ENCODE results near the gene SCUBE2. TPM values are rescaled to one million over a fixed set of nuclear protein-coding genes. Genes with fewer than 3 reads are reported as not detected.
A peak's percentile ranks its signal among the peaks of the same experiment; 100 is the strongest.

Gene SCUBE2
- total and polyA plus RNA-seq, 8 donors, result 1.7 to 37.1 (median 21.8) TPM

DNA sequence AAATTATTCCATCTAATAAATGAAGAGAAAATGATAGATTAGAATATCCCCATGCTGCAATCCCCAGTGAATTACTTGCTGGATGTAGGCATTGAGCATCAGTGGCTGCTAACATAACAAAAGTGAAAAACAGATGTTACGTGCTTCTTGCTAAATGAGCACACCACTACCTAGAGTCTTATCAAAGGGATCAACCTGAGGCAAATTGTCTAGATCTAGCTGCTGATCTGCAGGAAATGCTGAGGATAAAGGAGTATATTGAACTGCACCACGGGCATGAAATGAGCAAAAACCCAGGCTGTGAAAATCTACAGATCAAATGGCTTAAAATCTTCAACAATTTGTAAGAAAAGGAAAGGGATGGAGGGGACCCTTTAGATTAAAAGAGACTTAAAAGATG, 45.3 kb upstream of the SCUBE2 start:
- DNase-seq, result no peak
- no peak overlapping the region for H3K4me3 ChIP-seq
- H3K36me3 ChIP-seq, result peaks cover 7 to 35% (median 30%) of the 10 kb centered on the region in 4 donors
- H3K4me1 ChIP-seq, result peaks cover 27 to 44% (median 37%) of the 10 kb centered on the region in 4 donors
- intact Hi-C loops (cut with DNase I; ENCODE audit: low total_unique reads), result loop anchor here (5.0 kb wide), 1 partner anchor 119 kb away; no protein-coding TSS in a partner anchor
- no peaks in the 10 kb centered on the region for H3K27me3 ChIP-seq
- WGBS, 5 donors, result 78 to 94% (median 84%) methylated on average over 2 of the region's 2 CpGs
- peak overlapping the region in 2 of 5 donors; percentile 78 to 80 for H3K27ac ChIP-seq
- no peaks in the 10 kb centered on the region for H3K9me3 ChIP-seq
- TF ChIP-seq POLR2AphosphoS5 (IDR thresholded peaks at IDR 0.05) (no peak), EP300 (IDR thresholded peaks at IDR 0.05) (no peak), POLR2A (IDR thresholded peaks at IDR 0.05) (no peak)
- TF ChIP-seq, protein P1, sequence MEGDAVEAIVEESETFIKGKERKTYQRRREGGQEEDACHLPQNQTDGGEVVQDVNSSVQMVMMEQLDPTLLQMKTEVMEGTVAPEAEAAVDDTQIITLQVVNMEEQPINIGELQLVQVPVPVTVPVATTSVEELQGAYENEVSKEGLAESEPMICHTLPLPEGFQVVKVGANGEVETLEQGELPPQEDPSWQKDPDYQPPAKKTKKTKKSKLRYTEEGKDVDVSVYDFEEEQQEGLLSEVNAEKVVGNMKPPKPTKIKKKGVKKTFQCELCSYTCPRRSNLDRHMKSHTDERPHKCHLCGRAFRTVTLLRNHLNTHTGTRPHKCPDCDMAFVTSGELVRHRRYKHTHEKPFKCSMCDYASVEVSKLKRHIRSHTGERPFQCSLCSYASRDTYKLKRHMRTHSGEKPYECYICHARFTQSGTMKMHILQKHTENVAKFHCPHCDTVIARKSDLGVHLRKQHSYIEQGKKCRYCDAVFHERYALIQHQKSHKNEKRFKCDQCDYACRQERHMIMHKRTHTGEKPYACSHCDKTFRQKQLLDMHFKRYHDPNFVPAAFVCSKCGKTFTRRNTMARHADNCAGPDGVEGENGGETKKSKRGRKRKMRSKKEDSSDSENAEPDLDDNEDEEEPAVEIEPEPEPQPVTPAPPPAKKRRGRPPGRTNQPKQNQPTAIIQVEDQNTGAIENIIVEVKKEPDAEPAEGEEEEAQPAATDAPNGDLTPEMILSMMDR (IDR thresholded peaks at IDR 0.05), result no peak

DNA sequence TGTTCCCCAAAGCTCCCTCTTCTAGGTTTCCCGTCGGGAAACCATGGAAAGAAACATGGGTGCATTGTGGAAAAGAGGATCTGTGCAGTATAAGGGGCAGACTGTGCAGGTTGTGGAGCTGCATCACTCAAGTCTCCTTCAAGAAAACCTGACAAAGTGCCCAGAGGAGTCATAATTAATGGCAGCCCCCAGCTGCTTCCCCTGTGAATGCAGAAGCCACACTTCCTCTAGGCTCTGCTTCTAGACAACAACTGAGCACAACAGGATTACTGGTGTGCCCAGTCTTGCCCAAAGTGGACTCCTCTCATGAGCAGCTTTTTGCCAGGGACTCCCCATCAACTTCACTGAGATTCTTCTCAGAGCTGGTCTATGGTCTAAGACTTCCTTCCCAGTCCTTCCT, 42.6 kb upstream of the SCUBE2 start:
- Histone ChIP-seq H3K36me3 (peaks cover 0 to 12% (median 6%) of the 10 kb centered on the region in 4 donors), H3K27ac (no peak overlapping the region), H3K4me3 (no peak overlapping the region), H3K9me3 (no peaks in the 10 kb centered on the region), H3K4me1 (peaks cover 17 to 25% (median 20%) of the 10 kb centered on the region in 4 donors), H3K27me3 (no peaks in the 10 kb centered on the region)
- WGBS, 5 donors, result 93 to 100% (median 96%) methylated on average over 2 of the region's 2 CpGs
- no peak for DNase-seq
- intact Hi-C loops (cut with DNase I; ENCODE audit: low total_unique reads), result no loop called here
- TF ChIP-seq POLR2A (IDR thresholded peaks at IDR 0.05) (no peak), POLR2AphosphoS5 (IDR thresholded peaks at IDR 0.05) (no peak), EP300 (IDR thresholded peaks at IDR 0.05) (no peak)
- TF ChIP-seq, protein P1 (IDR thresholded peaks at IDR 0.05), result no peak

DNA sequence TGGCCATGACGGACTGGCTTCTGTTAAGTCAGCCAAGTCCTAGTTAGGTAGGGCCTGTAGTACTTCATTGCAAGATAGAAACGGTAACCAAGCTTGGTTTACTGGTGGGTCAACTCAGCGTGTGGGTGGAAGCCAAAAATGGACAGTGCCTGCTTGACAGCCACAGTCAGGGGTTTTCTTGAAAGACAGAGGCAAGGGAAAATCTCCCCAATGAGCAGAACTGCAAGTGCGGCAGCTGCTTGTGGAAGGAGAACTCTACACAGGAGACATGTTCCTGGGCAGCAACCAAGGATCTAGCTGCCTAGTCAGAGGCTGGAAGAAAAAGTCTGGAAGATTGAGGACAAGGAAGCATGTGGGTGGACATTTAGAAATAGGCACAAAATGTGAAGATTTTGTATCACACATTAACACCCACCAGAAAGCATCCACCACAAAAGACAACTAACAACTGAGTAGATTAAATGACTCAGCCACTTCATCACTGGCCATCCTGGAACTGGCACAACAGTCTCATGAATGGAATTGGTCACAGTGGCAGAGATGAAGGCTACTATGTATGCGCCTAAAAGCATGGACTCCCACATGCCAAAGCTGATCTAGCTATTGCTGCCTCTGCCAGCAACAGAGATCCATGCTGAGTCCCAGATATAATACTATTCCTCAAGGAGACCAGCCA, 40.9 kb upstream of the SCUBE2 start:
- Histone ChIP-seq H3K27ac (no peak overlapping the region), H3K4me1 (peaks cover under 1 to 9% (median 5%) of the 10 kb centered on the region in 4 donors), H3K9me3 (no peaks in the 10 kb centered on the region), H3K36me3 (peaks cover 0 to 7% (median 5%) of the 10 kb centered on the region in 4 donors), H3K4me3 (no peak overlapping the region), H3K27me3 (no peaks in the 10 kb centered on the region)
- WGBS, 5 donors, result 85 to 94% (median 94%) methylated on average over 5 of the region's 5 CpGs
- no peak for TF ChIP-seq POLR2A (IDR thresholded peaks at IDR 0.05)
- TF ChIP-seq EP300 (IDR thresholded peaks at IDR 0.05), result no peak
- TF ChIP-seq, protein P1 (IDR thresholded peaks at IDR 0.05), result no peak
- TF ChIP-seq POLR2AphosphoS5 (IDR thresholded peaks at IDR 0.05), result no peak
- no peak for DNase-seq
- intact Hi-C loops (cut with DNase I; ENCODE audit: low total_unique reads), result no loop called here

DNA sequence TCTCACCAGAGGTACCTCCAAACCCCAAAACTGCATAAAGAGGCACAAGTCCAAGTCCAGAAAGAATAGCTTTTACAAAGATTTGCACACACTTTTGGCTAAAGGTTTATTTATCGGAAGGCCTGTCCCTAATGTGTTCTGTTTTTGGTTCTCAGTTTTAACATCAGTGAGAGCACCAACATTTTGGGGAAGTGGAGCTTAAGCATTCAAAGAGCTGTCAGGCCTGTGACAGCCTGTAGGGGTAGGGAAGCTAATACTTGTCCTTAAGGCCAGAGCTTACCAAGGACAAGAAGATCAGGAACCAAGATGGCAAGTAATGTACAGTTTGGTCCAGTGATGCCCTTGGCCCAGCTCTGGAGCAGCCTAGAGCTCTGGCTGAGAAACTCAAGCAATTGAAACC, 38.9 kb upstream of the SCUBE2 start:
- no peaks in the 10 kb centered on the region for H3K27me3 ChIP-seq
- intact Hi-C loops (cut with DNase I; ENCODE audit: low total_unique reads), result no loop called here
- H3K9me3 ChIP-seq, result no peaks in the 10 kb centered on the region
- H3K4me1 ChIP-seq, result no peaks in the 10 kb centered on the region
- no peak overlapping the region for H3K27ac ChIP-seq
- WGBS, 5 donors, result 90 to 97% (median 93%) methylated on average over 1 of the region's 1 CpG
- no peak for TF ChIP-seq POLR2AphosphoS5 (IDR thresholded peaks at IDR 0.05)
- no peak for TF ChIP-seq EP300 (IDR thresholded peaks at IDR 0.05)
- TF ChIP-seq, protein P1 (IDR thresholded peaks at IDR 0.05), result no peak
- TF ChIP-seq POLR2A (IDR thresholded peaks at IDR 0.05), result no peak
- peaks cover 0 to 7% (median 5%) of the 10 kb centered on the region in 4 donors for H3K36me3 ChIP-seq
- no peak for DNase-seq
- H3K4me3 ChIP-seq, result no peak overlapping the region
